Measurements from ENCODE around the gene GBP3. TPM values are rescaled to one million over a fixed set of nuclear protein-coding genes. Genes with fewer than 3 reads are reported as not detected.

GBP3 gene
- total RNA-seq, 6 donors from 2014 or later, result 17.9 to 47.1 (median 28.0) TPM

DNA sequence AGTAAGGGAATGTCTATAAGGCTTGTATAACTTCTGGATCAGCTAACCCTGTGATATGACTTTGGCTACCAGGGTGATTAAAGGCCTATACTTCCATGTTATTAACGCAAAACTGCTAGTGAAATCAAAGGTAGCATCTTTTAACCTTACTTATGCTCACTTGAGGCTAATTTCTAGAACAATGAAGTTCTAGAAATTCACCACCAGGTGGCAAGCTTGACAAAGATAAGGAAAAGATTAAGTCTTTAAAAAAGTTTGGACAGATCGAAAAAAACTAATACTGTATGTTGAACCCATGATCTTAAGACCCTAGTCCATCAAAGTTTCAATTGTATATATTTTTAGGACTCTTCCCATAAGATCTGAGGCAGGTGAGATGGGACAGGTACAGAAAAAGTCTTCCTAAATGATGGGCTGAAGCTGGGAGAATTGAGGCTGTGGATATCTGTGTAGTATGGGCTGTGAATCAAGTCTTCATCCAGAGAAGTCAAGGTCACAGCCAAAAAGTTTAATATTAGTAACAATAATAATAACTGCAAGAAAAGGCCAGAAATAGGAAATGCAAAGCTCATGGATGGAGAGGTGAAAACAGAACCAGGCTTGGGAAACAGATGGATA lies 49.0 kb downstream of the GBP3 start:
- peaks cover 0 to 7% (median 0%) of the 10 kb centered on the region in 4 donors for H3K36me3 ChIP-seq
- peak in 1 of 2 donors; percentile 55 for ATAC-seq (ENCODE audit: low FRiP score in 2 of 2)
- peaks cover 0 to 7% (median 2%) of the 10 kb centered on the region in 4 donors for H3K4me1 ChIP-seq
- TF ChIP-seq, protein P1, sequence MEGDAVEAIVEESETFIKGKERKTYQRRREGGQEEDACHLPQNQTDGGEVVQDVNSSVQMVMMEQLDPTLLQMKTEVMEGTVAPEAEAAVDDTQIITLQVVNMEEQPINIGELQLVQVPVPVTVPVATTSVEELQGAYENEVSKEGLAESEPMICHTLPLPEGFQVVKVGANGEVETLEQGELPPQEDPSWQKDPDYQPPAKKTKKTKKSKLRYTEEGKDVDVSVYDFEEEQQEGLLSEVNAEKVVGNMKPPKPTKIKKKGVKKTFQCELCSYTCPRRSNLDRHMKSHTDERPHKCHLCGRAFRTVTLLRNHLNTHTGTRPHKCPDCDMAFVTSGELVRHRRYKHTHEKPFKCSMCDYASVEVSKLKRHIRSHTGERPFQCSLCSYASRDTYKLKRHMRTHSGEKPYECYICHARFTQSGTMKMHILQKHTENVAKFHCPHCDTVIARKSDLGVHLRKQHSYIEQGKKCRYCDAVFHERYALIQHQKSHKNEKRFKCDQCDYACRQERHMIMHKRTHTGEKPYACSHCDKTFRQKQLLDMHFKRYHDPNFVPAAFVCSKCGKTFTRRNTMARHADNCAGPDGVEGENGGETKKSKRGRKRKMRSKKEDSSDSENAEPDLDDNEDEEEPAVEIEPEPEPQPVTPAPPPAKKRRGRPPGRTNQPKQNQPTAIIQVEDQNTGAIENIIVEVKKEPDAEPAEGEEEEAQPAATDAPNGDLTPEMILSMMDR (IDR thresholded peaks at IDR 0.05), result peak; percentile 33 to 65 (median 58)
- TF ChIP-seq POLR2A (IDR thresholded peaks at IDR 0.05), result no peak
- no peaks in the 10 kb centered on the region for H3K27me3 ChIP-seq
- WGBS, 2 donors, result 53 to 55% methylated on average over 2 of the region's 2 CpGs
- no peaks in the 10 kb centered on the region for H3K9me3 ChIP-seq
- H3K4me3 ChIP-seq, result no peak overlapping the region
- no peak for DNase-seq
- H3K27ac ChIP-seq, result no peak overlapping the region

- H3K27ac ChIP-seq, result no peak overlapping the region
- H3K9me3 ChIP-seq, result no peaks in the 10 kb centered on the region
- TF ChIP-seq POLR2A (IDR thresholded peaks at IDR 0.05), result no peak
- TF ChIP-seq, protein P1 (IDR thresholded peaks at IDR 0.05), result no peak
- TF ChIP-seq EP300 (IDR thresholded peaks at IDR 0.05), result no peak
- TF ChIP-seq POLR2AphosphoS5 (IDR thresholded peaks at IDR 0.05), result no peak
- ATAC-seq (ENCODE audit: low FRiP score in 2 of 2), result no peak
- H3K27me3 ChIP-seq, result no peaks in the 10 kb centered on the region
- DNase-seq, result no peak
- H3K4me3 ChIP-seq, result no peak overlapping the region
- peaks cover 11 to 74% (median 38%) of the 10 kb centered on the region in 4 donors for H3K36me3 ChIP-seq
- H3K4me1 ChIP-seq, result no peaks in the 10 kb centered on the region
Measured at GRCh38 chr1:88961647-88962275, 60.9 kb downstream of the GBP3 start.

- no peaks in the 10 kb centered on the region for H3K4me1 ChIP-seq
- no peak overlapping the region for H3K4me3 ChIP-seq
- no peaks in the 10 kb centered on the region for H3K27me3 ChIP-seq
- DNase-seq, result no peak
- no peak for TF ChIP-seq EP300 (IDR thresholded peaks at IDR 0.05)
- no peak for TF ChIP-seq POLR2AphosphoS5 (IDR thresholded peaks at IDR 0.05)
- no peak for TF ChIP-seq POLR2A (IDR thresholded peaks at IDR 0.05)
- TF ChIP-seq, protein P1 (IDR thresholded peaks at IDR 0.05), result no peak
- ATAC-seq (ENCODE audit: low FRiP score in 2 of 2), result no peak
- H3K9me3 ChIP-seq, result no peaks in the 10 kb centered on the region
- H3K27ac ChIP-seq, result no peak overlapping the region
- 39 to 43% methylated on average over 1 of the region's 1 CpG for WGBS, 2 donors
- H3K36me3 ChIP-seq, result peaks cover 11 to 74% (median 38%) of the 10 kb centered on the region in 4 donors
Measured at GRCh38 chr1:88961081-88961480, 61.6 kb downstream of the GBP3 start.

Small RNA genes within 50 kb of the gene (small RNA-seq; reads per million reads assigned to genes)
- gene RF00019, result 0 reads per million in 4 donors

Other genes starting within 250 kb of the GBP3 start
- 10 to 100 TPM in 5 of 6 donors, 1 to 10 TPM in 1; 6.3 to 37.3 (median 24.4) TPM for gene GTF2B, start 131.3 kb downstream of the GBP3 start, total RNA-seq
- 10 to 100 TPM in 5 of 6 donors, 1 to 10 TPM in 1; 6.5 to 31.9 (median 18.8) TPM for gene KYAT3, start 30.2 kb downstream of the GBP3 start, total RNA-seq
- gene RBMXL1, start 30.2 kb downstream of the GBP3 start, total RNA-seq, result 10 to 100 TPM in 5 of 6 donors, 1 to 10 TPM in 1; 3.0 to 20.7 (median 14.5) TPM
- gene GBP1, start 42.3 kb upstream of the GBP3 start, total RNA-seq, result 100 to 1,000 TPM in 1 of 6 donors, 10 to 100 TPM in 5; 19.4 to 104 (median 53.1) TPM
- 100 to 1,000 TPM in 1 of 6 donors, 10 to 100 TPM in 5; 41.0 to 124 (median 54.9) TPM for gene GBP2, start 103.2 kb upstream of the GBP3 start, total RNA-seq
- gene GBP7, start 153.1 kb upstream of the GBP3 start, total RNA-seq, result under 1 TPM in 1 of 6 donors, not detected in 5; 0.34 TPM
- 10 to 100 TPM; 13.6 to 27.4 (median 22.1) TPM for gene GBP4, start 176.1 kb upstream of the GBP3 start, total RNA-seq
- 10 to 100 TPM in 2 of 6 donors, 1 to 10 TPM in 4; 4.1 to 24.5 (median 7.9) TPM for gene GBP5, start 250.0 kb upstream of the GBP3 start, total RNA-seq